Embryonic facial prominence (tissue), 1 donor: ENCODE measurements around the gene ATP9B.
"Not testable (repeated sequence)": the region's sequence is repeated elsewhere in the genome, so short reads cannot be mapped to it uniquely, and the experiment has no call there.

Source experiments
- DNase-seq: peaks from one replicate; pipeline ENCODE4 v3.0.0-alpha.2; 2016; ENCODE audit errors: extremely low spot score

Gene ATP9B

GRCh38 chr18:79070486-79070885, 1.3 kb downstream of the ATP9B start:
- DNase-seq: no peak

DNA sequence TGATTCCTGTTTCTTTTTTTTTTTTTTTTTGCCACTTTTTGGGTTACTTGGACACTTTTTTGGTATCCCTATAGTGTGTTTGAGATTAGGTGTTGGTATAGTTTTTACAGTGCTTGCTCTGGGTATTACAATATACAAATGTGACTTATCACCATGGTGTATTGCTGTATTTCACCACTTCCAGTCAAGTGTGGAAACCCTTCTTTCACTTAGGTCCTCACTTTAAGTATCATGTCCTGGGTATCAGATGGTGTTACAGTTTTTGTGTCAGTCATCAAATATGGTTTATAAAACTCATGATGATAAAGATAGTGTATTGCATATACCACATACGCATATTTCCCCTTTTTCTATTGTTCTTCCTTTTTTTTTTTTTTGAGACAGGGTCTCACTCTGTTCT, 1.8 kb downstream of the ATP9B start:
- DNase-seq: no peak

- DNase-seq: no peak
Measured at GRCh38 chr18:79071503-79072210, 2.5 kb downstream of the ATP9B start.

DNA sequence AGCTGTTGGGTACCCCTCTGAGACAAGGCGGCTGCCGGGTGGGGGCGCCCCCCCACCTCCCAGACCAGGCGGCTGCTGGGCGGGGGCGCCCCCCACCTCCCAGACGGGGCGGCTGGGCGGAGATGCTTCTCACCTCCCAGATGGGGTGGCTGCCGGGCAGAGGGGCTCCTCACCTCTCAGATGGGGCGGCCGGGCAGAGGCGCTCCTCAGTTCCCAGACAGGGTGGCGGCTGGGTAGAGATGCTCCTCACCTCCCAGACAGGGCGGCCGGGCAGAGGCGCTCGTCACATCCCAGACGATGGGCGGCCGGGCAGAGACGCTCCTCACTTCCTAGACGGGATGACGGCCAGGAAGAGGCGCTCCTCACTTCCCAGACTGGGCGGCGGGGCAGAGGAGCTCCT, 3.5 kb downstream of the ATP9B start:
- not testable (repeated sequence) for DNase-seq

DNA sequence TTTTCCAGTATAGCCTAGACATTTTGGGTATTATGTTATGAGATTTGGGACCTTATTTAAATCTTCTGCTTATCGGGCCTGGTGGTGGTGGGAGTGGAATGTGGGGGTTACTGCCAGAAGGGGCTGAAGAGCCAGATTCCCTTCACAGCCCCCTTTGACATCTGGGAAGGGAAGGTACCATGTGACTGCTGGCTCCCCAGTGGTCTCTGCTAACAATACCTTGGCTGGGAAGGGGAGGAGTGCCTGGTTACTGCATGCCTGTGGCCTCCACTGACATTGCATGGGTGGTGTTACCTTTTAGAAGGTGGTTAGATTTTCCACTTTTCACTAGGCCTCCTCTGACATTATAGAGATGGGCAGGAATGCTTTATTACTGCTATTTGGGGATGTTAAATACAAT, 8.0 kb downstream of the ATP9B start:
- no peak for DNase-seq

GRCh38 chr18:79078791-79079190, 9.6 kb downstream of the ATP9B start:
- not testable (repeated sequence) for DNase-seq

- no peak for DNase-seq
Measured at GRCh38 chr18:79092874-79093273, 23.7 kb downstream of the ATP9B start.

DNA sequence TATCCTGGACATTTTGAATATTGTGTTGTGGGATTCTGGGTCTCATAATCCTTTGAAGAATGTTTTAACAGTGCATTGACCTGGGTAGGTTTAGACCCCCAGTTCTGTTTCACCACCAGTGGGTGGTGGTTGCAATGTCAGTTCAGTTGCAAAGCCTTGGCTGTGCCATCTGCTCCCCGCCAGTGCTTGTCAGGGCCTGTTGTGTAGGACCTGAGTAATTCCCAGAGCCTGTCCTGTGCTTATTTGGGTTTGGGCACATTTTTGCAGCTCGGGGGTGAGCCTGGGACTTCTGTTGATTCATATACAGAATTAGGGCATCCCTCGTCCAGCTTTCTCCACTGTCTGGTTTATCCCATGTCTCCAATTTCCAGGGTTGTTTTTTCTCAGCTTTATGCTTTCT, 24.8 kb downstream of the ATP9B start:
- DNase-seq: no peak

DNA sequence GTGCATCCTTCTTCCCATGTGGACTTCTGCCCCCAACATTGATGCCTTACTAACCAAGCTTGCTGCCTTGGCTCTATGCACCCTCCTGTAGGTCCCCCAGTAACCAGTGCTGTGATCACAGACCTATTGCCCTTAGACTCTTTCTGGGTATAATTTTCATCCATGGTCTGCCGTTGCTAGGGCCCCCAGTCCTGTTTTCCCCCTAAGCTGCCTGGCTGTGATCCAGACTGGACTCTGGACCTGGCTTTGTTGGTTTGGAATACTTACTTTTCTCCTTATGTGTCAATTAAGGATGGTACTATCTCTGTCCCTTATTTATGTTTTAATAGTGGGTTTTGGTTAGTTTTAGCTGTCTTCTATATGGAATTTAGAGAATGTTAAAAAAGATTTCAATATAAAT, 26.0 kb downstream of the ATP9B start:
- no peak for DNase-seq

DNA sequence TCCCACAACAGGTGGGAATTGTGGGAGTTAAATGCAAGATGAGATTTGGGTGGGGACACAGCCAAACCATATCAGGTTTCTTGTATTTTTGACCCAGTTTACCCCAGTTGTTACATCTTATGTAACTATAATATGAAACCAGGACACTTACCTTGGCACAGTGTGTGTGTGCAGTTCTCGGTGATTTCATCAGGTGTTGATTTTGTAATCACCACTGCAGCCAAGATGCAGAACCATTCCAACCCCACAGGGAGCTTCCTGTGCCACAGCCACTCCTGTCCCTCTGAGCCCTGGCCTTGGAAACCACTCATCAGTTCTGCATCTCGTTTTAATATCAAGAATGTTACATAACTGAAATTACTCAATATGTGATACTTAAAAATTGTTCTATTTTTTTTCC, 31.8 kb downstream of the ATP9B start:
- no peak for DNase-seq

- no peak for DNase-seq
Measured at GRCh38 chr18:79102886-79103285, 33.7 kb downstream of the ATP9B start.

DNA sequence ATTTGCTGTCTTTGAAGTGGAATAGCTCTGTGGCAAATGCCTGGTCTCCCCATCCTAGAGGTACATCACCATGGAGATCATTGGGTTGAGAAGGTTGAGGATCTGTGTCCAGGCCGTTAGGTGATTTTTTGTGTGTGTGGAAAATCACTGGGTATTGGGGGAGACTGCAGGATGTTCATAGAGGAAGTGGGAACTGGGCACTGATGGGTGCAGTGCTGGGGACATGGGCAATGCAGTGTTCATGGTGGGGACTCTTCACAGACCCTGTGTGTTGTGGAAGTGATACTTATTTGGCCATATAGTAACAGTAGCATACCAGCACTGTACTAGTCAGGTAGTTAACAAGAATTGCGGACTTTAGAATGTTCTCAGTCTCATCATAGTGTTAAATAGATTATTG, 34.9 kb downstream of the ATP9B start:
- no peak for DNase-seq

DNA sequence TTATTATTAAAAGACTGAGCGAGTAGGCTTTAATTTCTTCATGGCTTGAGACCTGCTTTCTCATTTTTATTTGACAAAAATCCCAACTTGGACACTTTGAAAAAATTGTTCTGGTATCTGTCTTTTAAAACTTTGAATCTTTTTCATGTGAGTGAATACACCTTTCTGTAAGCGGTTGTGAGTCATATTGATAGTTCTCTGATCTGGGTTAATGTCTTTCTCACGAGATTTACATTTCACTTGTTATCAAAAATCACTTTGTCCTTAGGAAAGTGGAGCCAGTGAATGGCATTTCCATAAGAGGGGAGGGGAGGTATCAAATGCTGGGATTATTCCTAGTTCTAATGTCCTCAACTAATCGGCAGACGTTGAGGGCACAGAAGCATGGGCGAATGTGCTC, 36.3 kb downstream of the ATP9B start:
- DNase-seq: no peak

DNA sequence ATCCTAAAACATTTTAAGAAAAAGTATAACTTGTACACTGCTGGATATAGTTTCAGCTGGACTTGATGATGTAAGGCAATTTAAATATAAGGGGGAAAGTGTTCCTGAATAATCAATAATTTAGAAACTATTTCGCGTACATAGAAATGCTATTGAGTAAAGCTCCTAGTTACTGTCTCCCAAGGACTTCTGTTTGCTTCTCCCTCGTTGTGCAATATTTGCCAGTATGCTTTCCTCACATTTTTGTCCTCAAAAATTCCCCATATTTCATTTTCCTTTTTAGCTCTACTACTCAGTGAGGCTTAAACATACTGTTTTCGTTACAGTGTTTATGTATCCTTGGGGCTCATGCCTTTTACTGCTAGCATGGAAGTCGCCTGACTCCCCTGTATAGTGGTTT, 36.9 kb downstream of the ATP9B start:
- no peak for DNase-seq

DNA sequence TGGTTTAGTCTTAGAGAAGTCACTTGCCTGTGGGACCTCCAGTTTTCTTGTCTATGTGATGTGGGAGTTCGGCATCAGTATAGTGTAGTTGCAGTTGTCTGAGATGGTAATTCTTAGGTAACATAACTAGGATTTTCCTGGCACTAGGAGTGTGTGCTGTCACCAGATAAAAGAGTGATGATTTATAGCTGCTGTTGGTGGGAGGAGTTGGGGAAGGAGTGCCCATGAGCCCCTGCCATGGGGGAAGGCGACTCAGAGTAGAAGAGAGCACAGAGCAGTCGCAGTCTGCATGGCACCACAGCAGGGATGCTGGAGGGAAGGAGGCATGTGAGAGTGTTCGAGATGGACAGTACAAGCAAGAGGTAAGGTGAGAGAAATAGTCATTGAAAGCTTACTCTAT, 38.7 kb downstream of the ATP9B start:
- DNase-seq: no peak

GRCh38 chr18:79108549-79109215, 39.5 kb downstream of the ATP9B start:
- DNase-seq: no peak

GRCh38 chr18:79111483-79111882, 42.3 kb downstream of the ATP9B start:
- no peak for DNase-seq

- DNase-seq: no peak
Measured at GRCh38 chr18:79117385-79117784, 48.2 kb downstream of the ATP9B start.

GRCh38 chr18:79117788-79118187, 48.6 kb downstream of the ATP9B start:
- DNase-seq: no peak

DNA sequence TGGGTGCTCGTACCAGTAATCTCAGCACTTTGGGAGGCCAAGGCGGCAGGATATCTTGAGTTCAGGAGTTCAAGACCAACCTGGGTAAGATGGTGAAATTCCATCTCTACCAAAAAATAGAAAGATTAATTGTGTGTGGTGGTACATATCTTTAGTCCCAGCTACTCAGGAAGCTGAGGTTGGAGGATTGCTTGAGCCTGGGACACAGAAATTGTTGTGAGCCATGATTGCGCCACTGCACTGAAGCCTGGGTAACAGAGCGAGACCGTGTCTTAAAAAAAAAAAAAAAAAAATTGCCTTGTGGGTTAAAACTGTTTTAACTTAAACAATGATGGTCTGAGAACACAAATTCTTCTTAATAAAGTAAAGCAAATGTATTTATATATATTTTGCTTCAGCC, 49.6 kb downstream of the ATP9B start:
- no peak for DNase-seq

DNA sequence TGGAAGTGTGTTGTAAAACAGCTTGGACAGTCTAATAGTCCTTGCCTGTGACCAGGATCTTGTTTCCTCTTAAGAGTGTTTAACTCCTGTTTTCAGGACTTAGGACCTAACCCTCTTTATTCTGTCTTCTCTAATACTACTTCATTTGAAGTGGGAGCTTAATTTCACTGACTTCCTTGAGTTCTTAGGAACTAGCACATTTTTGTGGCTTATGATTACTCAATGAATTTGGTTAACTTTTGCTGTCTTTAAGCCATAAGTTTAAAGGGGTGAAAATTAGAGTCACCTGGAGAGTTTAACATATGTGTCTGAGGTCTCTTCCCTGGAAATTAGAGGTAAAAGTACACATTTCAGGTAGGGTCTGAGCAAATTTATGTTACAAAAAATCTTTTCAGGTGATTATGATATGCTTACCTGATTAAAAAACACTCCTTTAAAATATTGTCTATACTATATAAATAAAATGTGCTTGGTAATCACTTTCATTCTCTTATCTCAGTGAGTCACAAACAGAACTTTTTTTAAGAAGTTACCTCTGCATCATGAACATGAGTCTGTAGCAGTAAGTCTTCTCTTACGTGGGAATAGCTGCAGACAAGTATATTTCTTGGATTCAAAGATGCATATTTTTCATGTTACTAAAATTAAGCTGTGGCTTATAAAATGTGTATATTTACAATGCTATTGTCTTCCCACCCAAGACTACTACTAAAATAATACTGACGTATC, 52.7 kb downstream of the ATP9B start:
- DNase-seq: no peak

- DNase-seq: no peak
Measured at GRCh38 chr18:79123948-79124347, 54.8 kb downstream of the ATP9B start.

DNA sequence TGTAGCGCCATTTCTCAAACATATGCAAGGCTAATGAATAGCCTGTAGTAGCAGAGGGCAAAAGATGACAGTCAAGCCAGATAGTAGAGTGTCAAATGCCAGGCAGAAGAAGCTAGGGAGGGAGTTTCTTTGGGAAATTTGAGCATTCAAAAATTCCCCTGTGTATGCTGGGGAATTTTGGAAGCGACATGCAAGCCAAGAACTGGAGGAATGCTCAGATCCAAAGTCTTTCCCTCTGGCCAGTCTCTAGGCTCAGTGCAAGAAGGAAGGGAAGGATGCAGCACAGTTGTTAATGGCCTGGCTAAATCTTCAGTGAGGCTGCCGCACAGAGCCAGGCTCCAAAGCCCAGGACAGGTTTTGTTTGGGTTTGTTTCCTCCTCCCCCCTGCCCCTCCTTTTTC, 59.9 kb downstream of the ATP9B start:
- no peak for DNase-seq
